RWPE2 (cell line): ENCODE results near the gene ATP1B4.
"Not testable (repeated sequence)": the region's sequence is repeated elsewhere in the genome, so short reads cannot be mapped to it uniquely, and the experiment has no call there.

Experiments used
- ATAC-seq: fragments of 200-7000 bp; cut with Tn5 transposase; 3 replicates; pipeline ENCODE4 v1.9.1; 2021; ENCODE audit warnings: low read depth
- DNase-seq: peaks from one replicate; pipeline ENCODE4 v3.0.0-alpha.2; 2020; ENCODE audit warnings: low spot score
- H3K27ac ChIP-seq: fragments of 450-650 bp; 2 replicates; pipeline ENCODE4 v1.5.1; 2017; ENCODE audit warnings: mild to moderate bottlenecking; ENCODE audit not compliant: poor library complexity, severe bottlenecking
- H3K27me3 ChIP-seq: fragments of 250-450 bp; sonication (Bioruptor Pico); 2 replicates; pipeline ENCODE4 v1.5.1; 2021; ENCODE audit warnings: mild to moderate bottlenecking, moderate library complexity; ENCODE audit not compliant: insufficient read depth, poor library complexity, severe bottlenecking
- H3K36me3 ChIP-seq: fragments of 250-450 bp; sonication (Bioruptor Pico); 2 replicates; pipeline ENCODE4 v1.5.1; 2020; ENCODE audit warnings: low read depth, mild to moderate bottlenecking, moderate library complexity
- H3K4me1 ChIP-seq: fragments of 250-450 bp; sonication (Bioruptor Pico); 2 replicates; pipeline ENCODE4 v1.5.1; 2021; ENCODE audit warnings: mild to moderate bottlenecking, moderate library complexity; ENCODE audit not compliant: insufficient read depth, poor library complexity, severe bottlenecking
- H3K4me3 ChIP-seq: fragments of 250-450 bp; sonication (Bioruptor Pico); 2 replicates; pipeline ENCODE4 v1.5.1; 2021; ENCODE audit warnings: mild to moderate bottlenecking, moderate library complexity; ENCODE audit not compliant: severe bottlenecking
- H3K9me3 ChIP-seq: fragments of 250-450 bp; sonication (Bioruptor Pico); 2 replicates; pipeline ENCODE4 v1.5.1; 2021; ENCODE audit warnings: mild to moderate bottlenecking, moderate library complexity; ENCODE audit not compliant: severe bottlenecking
- CTCF ChIP-seq: fragments of 450-650 bp; IDR thresholded peaks from one replicate; pipeline ENCODE4 v1.5.1; 2017; ENCODE audit warnings: mild to moderate bottlenecking, moderate library complexity; ENCODE audit not compliant: poor library complexity, severe bottlenecking

The ATP1B4 gene

GRCh38 chrX:120335289-120335688 lies 26.6 kb upstream of the ATP1B4 start:
- H3K9me3 ChIP-seq: no peaks in the 10 kb centered on the region
- H3K4me3 ChIP-seq: no peak overlapping the region
- TF ChIP-seq CTCF: no peak
- H3K27ac ChIP-seq: no peak overlapping the region
- H3K27me3 ChIP-seq: no peaks in the 10 kb centered on the region
- H3K36me3 ChIP-seq: no peaks in the 10 kb centered on the region
- no peak for ATAC-seq
- no peak for DNase-seq
- no peaks in the 10 kb centered on the region for H3K4me1 ChIP-seq

- Histone ChIP-seq H3K27ac (no peak overlapping the region), H3K4me1 (no peaks in the 10 kb centered on the region), H3K4me3 (no peak overlapping the region), H3K9me3 (no peaks in the 10 kb centered on the region), H3K36me3 (no peaks in the 10 kb centered on the region), H3K27me3 (no peaks in the 10 kb centered on the region)
- ATAC-seq (no peak), DNase-seq (no peak)
- TF ChIP-seq CTCF: no peak
These were observed 25.0 kb upstream of the ATP1B4 start for GRCh38 chrX:120336899-120337298.

- not testable (repeated sequence) for H3K36me3 ChIP-seq, ATAC-seq, H3K27ac ChIP-seq, H3K4me1 ChIP-seq, H3K4me3 ChIP-seq, H3K27me3 ChIP-seq, H3K9me3 ChIP-seq, DNase-seq
These were observed 17.3 kb upstream of the ATP1B4 start for GRCh38 chrX:120344566-120344965.

GRCh38 chrX:120350450-120351138 lies 11.3 kb upstream of the ATP1B4 start:
- Histone ChIP-seq H3K36me3 (no peaks in the 10 kb centered on the region), H3K27ac (no peak overlapping the region), H3K27me3 (no peaks in the 10 kb centered on the region), H3K4me1 (no peaks in the 10 kb centered on the region), H3K9me3 (no peaks in the 10 kb centered on the region), H3K4me3 (no peak overlapping the region)
- TF ChIP-seq CTCF: no peak
- ATAC-seq (no peak), DNase-seq (no peak)

GRCh38 chrX:120356084-120356483 lies 5.8 kb upstream of the ATP1B4 start:
- no peak for TF ChIP-seq CTCF
- H3K27ac ChIP-seq: no peak overlapping the region
- no peak overlapping the region for H3K4me3 ChIP-seq
- no peaks in the 10 kb centered on the region for H3K9me3 ChIP-seq
- H3K27me3 ChIP-seq: no peaks in the 10 kb centered on the region
- no peaks in the 10 kb centered on the region for H3K4me1 ChIP-seq
- DNase-seq (no peak), ATAC-seq (no peak)
- no peaks in the 10 kb centered on the region for H3K36me3 ChIP-seq
